T-cell (primary cell): Measurements from ENCODE around the gene KRTAP5-5. TPM values are rescaled to one million over a fixed set of nuclear protein-coding genes. Genes with fewer than 3 reads are reported as not detected.

Experiments used
- ATAC-seq, 4 experiments: fragments of 200-7000 bp in 3 of 4; fragments of 150-1000 bp in 1 of 4; cut with Tn5 transposase; replicated peaks in 1 of 4; 1 replicate in 3 of 4; 2 replicates in 1 of 4; pipeline ENCODE4 v1.10.0; 2021; ENCODE audit warnings: moderate library complexity in 3 of 4, mild to moderate bottlenecking in 2 of 4, moderate number of reproducible peaks in 1 of 4
- CTCF ChIA-PET, 2 donors: fragments of 300-600 bp; sonication (Branson Sonifier 250); formaldehyde crosslinking; loops; one replicate each; lab custom pipeline; 2022; ENCODE audit warnings: antibody characterized with exemption in 2 of 2; lab: Charles Lee
- POLR2A ChIA-PET, 2 donors: fragments of 300-600 bp; sonication (Branson Sonifier 250); formaldehyde crosslinking; loops; one replicate each; lab custom pipeline; 2022; ENCODE audit warnings: antibody characterized with exemption in 2 of 2; lab: Charles Lee
- DNase-seq, 35 experiments: peaks; one replicate each; pipeline versions ENCODE4 v3.0.0 to v3.0.0-alpha.2; 2013 to 2023
- H3K27ac ChIP-seq: one replicate; pipeline ENCODE4 v1.5.1; 2013; ENCODE audit warnings: low read length
- H3K27me3 ChIP-seq, 2 experiments: replicated peaks in 1 of 2; 1 replicate in 1 of 2; 2 replicates in 1 of 2; pipeline versions ENCODE4 v1.6.1 to v1.7.0; 2013; ENCODE audit warnings: low read length in 1 of 2, mixed read lengths in 1 of 2; ENCODE audit not compliant: control insufficient read depth in 2 of 2, insufficient read depth in 2 of 2; ENCODE audit errors: extremely low read depth in 1 of 2
- H3K36me3 ChIP-seq, 2 donors: 1 replicate in 1 of 2; 2 replicates in 1 of 2; pipeline versions ENCODE4 v1.6.1 to v1.7.0; 2013; ENCODE audit warnings: low read length in 1 of 2; ENCODE audit not compliant: control insufficient read depth in 2 of 2, insufficient read depth in 1 of 2; ENCODE audit errors: extremely low read depth in 1 of 2
- H3K4me1 ChIP-seq, 2 experiments: 1 replicate in 1 of 2; 2 replicates in 1 of 2; pipeline versions ENCODE4 v1.6.1 to v1.7.0; 2013; ENCODE audit warnings: low read length in 2 of 2, mixed read lengths in 1 of 2; ENCODE audit not compliant: insufficient read depth in 2 of 2, control insufficient read depth in 1 of 2; ENCODE audit errors: extremely low read depth in 1 of 2
- H3K4me3 ChIP-seq, 2 donors: 1 replicate in 1 of 2; 2 replicates in 1 of 2; pipeline versions ENCODE4 v1.5.1 to v1.7.0; 2013; ENCODE audit warnings: mild to moderate bottlenecking in 2 of 2, low read length in 1 of 2, moderate library complexity in 1 of 2; ENCODE audit not compliant: control insufficient read depth in 1 of 2; ENCODE audit errors: extremely low read depth in 1 of 2
- H3K9me3 ChIP-seq: 2 replicates; pipeline ENCODE4 v1.7.0; 2013
- H3K27ac Mint-ChIP-seq, 2 donors: one replicate each; pipeline ENCODE4 v1.8.0; 2020 to 2021; ENCODE audit warnings: mild to moderate bottlenecking in 2 of 2, mixed read lengths in 2 of 2
- H3K27me3 Mint-ChIP-seq, 2 donors: one replicate each; pipeline ENCODE4 v1.8.0; 2021 to 2022; ENCODE audit warnings: mixed read lengths in 2 of 2
- H3K36me3 Mint-ChIP-seq: one replicate; pipeline ENCODE4 v1.8.0; 2021; ENCODE audit warnings: mixed read lengths
- H3K4me1 Mint-ChIP-seq, 3 donors: one replicate each; pipeline ENCODE4 v1.8.0; 2020 to 2022; ENCODE audit warnings: mixed read lengths in 3 of 3, mild to moderate bottlenecking in 1 of 3
- H3K4me3 Mint-ChIP-seq, 3 donors: one replicate each; pipeline ENCODE4 v1.8.0; 2020 to 2022; ENCODE audit warnings: mild to moderate bottlenecking in 3 of 3, mixed read lengths in 3 of 3, moderate library complexity in 3 of 3
- H3K9me3 Mint-ChIP-seq, 3 donors: one replicate each; pipeline ENCODE4 v1.8.0; 2020 to 2022; ENCODE audit warnings: mixed read lengths in 3 of 3
- WGBS: methylation state at CpG from one replicate; pipeline ENCODE4 v1.1.5; 2013; ENCODE audit warnings: missing lambda C conversion rate; ENCODE audit not compliant: insufficient coverage; 5-methylcytosine and 5-hydroxymethylcytosine counted together
- total RNA-seq, 35 experiments: library from RNA in 6 of 35; stranded (reverse) in 6 of 35; fragments of 120-200 nt in 1 of 35; gene quantifications; one replicate each; pipeline versions ENCODE4 v1.2.1 to v1.2.4 and lab custom pipeline; 2013 to 2026

KRTAP5-5 gene
- total RNA-seq, 5 donors from 2014 or later (not counting 1 experiment from before 2014, with no cell fraction given), result not detected

- ChIA-PET CTCF (interaction anchor here (0.9 to 1.3 kb wide), 2 partner anchors 43 to 174 kb away, joined by 3 to 4 read pairs; no protein-coding TSS in a partner anchor), POLR2A (no interaction called here)
- H3K9me3 ChIP-seq, result no peaks in the 10 kb centered on the region
- peaks cover 0 to 4% of the 10 kb centered on the region in 2 experiments for H3K4me1 ChIP-seq
- Mint-ChIP-seq H3K36me3 (no peaks in the 10 kb centered on the region), H3K27ac (no peak overlapping the region), H3K4me3 (no peak overlapping the region), H3K9me3 (no peaks in the 10 kb centered on the region), H3K4me1 (no peaks in the 10 kb centered on the region), H3K27me3 (peaks cover 7 to 20% of the 10 kb centered on the region in 2 donors)
- no peak overlapping the region for H3K4me3 ChIP-seq
- ATAC-seq, result no peak
- H3K36me3 ChIP-seq, result no peaks in the 10 kb centered on the region
- H3K27ac ChIP-seq, result no peak overlapping the region
- DNase-seq, result no peak
- 69% methylated on average over 4 of the region's 5 CpGs for WGBS
- peaks cover 0 to 49% of the 10 kb centered on the region in 2 experiments for H3K27me3 ChIP-seq
These were observed 21.3 kb downstream of the KRTAP5-5 start for GRCh38 chr11:1650918-1651262.

- WGBS, result 72% methylated on average over 5 of the region's 7 CpGs
- ATAC-seq, result no peak
- no peak overlapping the region for H3K4me3 ChIP-seq
- no peak for DNase-seq
- H3K27ac ChIP-seq, result no peak overlapping the region
- CTCF ChIA-PET, result interaction anchor here (1.3 to 2.1 kb wide), 2 partner anchors 42 to 501 kb away, joined by 4 to 25 read pairs; no protein-coding TSS in a partner anchor
- Mint-ChIP-seq H3K27me3 (peaks cover 7 to 24% of the 10 kb centered on the region in 2 donors), H3K4me1 (no peaks in the 10 kb centered on the region), H3K36me3 (no peaks in the 10 kb centered on the region), H3K9me3 (no peaks in the 10 kb centered on the region), H3K4me3 (no peak overlapping the region), H3K27ac (no peak overlapping the region)
- H3K9me3 ChIP-seq, result no peaks in the 10 kb centered on the region
- POLR2A ChIA-PET, result no interaction called here
- no peaks in the 10 kb centered on the region for H3K36me3 ChIP-seq
- peaks cover 0 to 54% of the 10 kb centered on the region in 2 experiments for H3K27me3 ChIP-seq
- peaks cover 0 to 4% of the 10 kb centered on the region in 2 experiments for H3K4me1 ChIP-seq
These were observed 21.9 kb downstream of the KRTAP5-5 start for GRCh38 chr11:1651411-1651980.

- whole genome bisulfite sequencing, result 76% methylated on average over 19 of the region's 19 CpGs
- Histone ChIP-seq H3K27me3 (peaks cover 0 to 54% of the 10 kb centered on the region in 2 experiments), H3K27ac (no peak overlapping the region), H3K9me3 (no peaks in the 10 kb centered on the region), H3K36me3 (no peaks in the 10 kb centered on the region), H3K4me3 (no peak overlapping the region), H3K4me1 (peaks cover 0 to 4% of the 10 kb centered on the region in 2 experiments)
- H3K9me3 Mint-ChIP-seq, result no peaks in the 10 kb centered on the region
- DNase-seq (no peak), ATAC-seq (no peak)
- ChIA-PET POLR2A (no interaction called here), CTCF (interaction anchor here (0.5 to 2.1 kb wide), 16 partner anchors 27 to 500 kb away, joined by 3 to 25 read pairs (median 4); partner anchors contain the start of gene SYT8 (in 1 of the 2))
- no peaks in the 10 kb centered on the region for H3K4me1 Mint-ChIP-seq
- no peak overlapping the region for H3K27ac Mint-ChIP-seq
- no peak overlapping the region for H3K4me3 Mint-ChIP-seq
- peaks cover 7 to 29% of the 10 kb centered on the region in 2 donors for H3K27me3 Mint-ChIP-seq
- no peaks in the 10 kb centered on the region for H3K36me3 Mint-ChIP-seq
These were observed 22.5 kb downstream of the KRTAP5-5 start for GRCh38 chr11:1652026-1652425.

GRCh38 chr11:1652442-1652770 is 22.8 kb downstream of the KRTAP5-5 start:
- no peaks in the 10 kb centered on the region for H3K9me3 Mint-ChIP-seq
- no peak overlapping the region for H3K4me3 Mint-ChIP-seq
- no peaks in the 10 kb centered on the region for H3K4me1 Mint-ChIP-seq
- Histone ChIP-seq H3K9me3 (no peaks in the 10 kb centered on the region), H3K4me1 (peaks cover 0 to 4% of the 10 kb centered on the region in 2 experiments), H3K27me3 (peaks cover 0 to 58% of the 10 kb centered on the region in 2 experiments), H3K4me3 (no peak overlapping the region), H3K36me3 (no peaks in the 10 kb centered on the region), H3K27ac (no peak overlapping the region)
- ATAC-seq, result peak in 1 of 4 experiments; percentile 29
- H3K36me3 Mint-ChIP-seq, result no peaks in the 10 kb centered on the region
- ChIA-PET POLR2A (no interaction called here), CTCF (interaction anchor here (0.5 to 2.1 kb wide), 16 partner anchors 21 to 500 kb away, joined by 3 to 25 read pairs (median 4); partner anchors contain the start of gene SYT8 (in 1 of the 2))
- no peak for DNase-seq
- peaks cover 7 to 30% of the 10 kb centered on the region in 2 donors for H3K27me3 Mint-ChIP-seq
- 55% methylated on average over 20 of the region's 20 CpGs for WGBS
- no peak overlapping the region for H3K27ac Mint-ChIP-seq

GRCh38 chr11:1652771-1653540 is 23.4 kb downstream of the KRTAP5-5 start:
- no peak overlapping the region for H3K4me3 Mint-ChIP-seq
- H3K36me3 ChIP-seq, result no peaks in the 10 kb centered on the region
- no peaks in the 10 kb centered on the region for H3K4me1 Mint-ChIP-seq
- no peaks in the 10 kb centered on the region for H3K9me3 Mint-ChIP-seq
- H3K36me3 Mint-ChIP-seq, result no peaks in the 10 kb centered on the region
- WGBS, result 39% methylated on average over 28 of the region's 34 CpGs
- no peak overlapping the region for H3K4me3 ChIP-seq
- POLR2A ChIA-PET, result no interaction called here
- H3K9me3 ChIP-seq, result no peaks in the 10 kb centered on the region
- CTCF ChIA-PET, result interaction anchor here (0.5 to 2.1 kb wide), 18 partner anchors 20 to 1219 kb away, joined by 3 to 25 read pairs (median 4); partner anchors contain the start of gene SYT8 (in 1 of the 2)
- peaks cover 0 to 64% of the 10 kb centered on the region in 2 experiments for H3K27me3 ChIP-seq
- ATAC-seq (peak; percentile 84 to 92 (median 87)), DNase-seq (peak; percentile 34 to 84 (median 69))
- no peak overlapping the region for H3K27ac Mint-ChIP-seq
- H3K27ac ChIP-seq, result no peak overlapping the region
- peaks cover 0 to 4% of the 10 kb centered on the region in 2 experiments for H3K4me1 ChIP-seq
- peaks cover 7 to 33% of the 10 kb centered on the region in 2 donors for H3K27me3 Mint-ChIP-seq

- POLR2A ChIA-PET, result no interaction called here
- CTCF ChIA-PET, result interaction anchor here (1.0 to 2.1 kb wide), 8 partner anchors 25 to 499 kb away, joined by 3 to 25 read pairs (median 6); partner anchors contain the start of gene SYT8 (in 1 of the 2)
- WGBS, result 86% methylated on average over 10 of the region's 14 CpGs
These were observed 24.2 kb downstream of the KRTAP5-5 start for GRCh38 chr11:1653541-1654387.

More at GRCh38 chr11:1653541-1654387, 24.2 kb downstream of the KRTAP5-5 start:
- H3K4me1 ChIP-seq, result peaks cover under 1 to 7% of the 10 kb centered on the region in 2 experiments
- H3K27ac Mint-ChIP-seq, result no peak overlapping the region
- H3K4me1 Mint-ChIP-seq, result peaks cover 0 to 2% (median 0%) of the 10 kb centered on the region in 3 donors
- H3K9me3 ChIP-seq, result no peaks in the 10 kb centered on the region
- peaks cover 0 to 64% of the 10 kb centered on the region in 2 experiments for H3K27me3 ChIP-seq
- H3K27me3 Mint-ChIP-seq, result peaks cover 7 to 39% of the 10 kb centered on the region in 2 donors
- H3K4me3 ChIP-seq, result no peak overlapping the region
- H3K9me3 Mint-ChIP-seq, result no peaks in the 10 kb centered on the region
- no peak overlapping the region for H3K4me3 Mint-ChIP-seq
- no peak overlapping the region for H3K27ac ChIP-seq
- no peak for ATAC-seq
- no peaks in the 10 kb centered on the region for H3K36me3 ChIP-seq
- no peaks in the 10 kb centered on the region for H3K36me3 Mint-ChIP-seq
- no peak for DNase-seq
